GDM1 (cell line): ENCODE results near the gene GTF2IRD1.
"Not testable (repeated sequence)": the region's sequence is repeated elsewhere in the genome, so short reads cannot be mapped to it uniquely, and the experiment has no call there.

Experiments used
- DNase-seq: peaks from one replicate; lab custom pipeline; 2025; lab: John Stamatoyannopoulos, UW

Gene GTF2IRD1

DNA sequence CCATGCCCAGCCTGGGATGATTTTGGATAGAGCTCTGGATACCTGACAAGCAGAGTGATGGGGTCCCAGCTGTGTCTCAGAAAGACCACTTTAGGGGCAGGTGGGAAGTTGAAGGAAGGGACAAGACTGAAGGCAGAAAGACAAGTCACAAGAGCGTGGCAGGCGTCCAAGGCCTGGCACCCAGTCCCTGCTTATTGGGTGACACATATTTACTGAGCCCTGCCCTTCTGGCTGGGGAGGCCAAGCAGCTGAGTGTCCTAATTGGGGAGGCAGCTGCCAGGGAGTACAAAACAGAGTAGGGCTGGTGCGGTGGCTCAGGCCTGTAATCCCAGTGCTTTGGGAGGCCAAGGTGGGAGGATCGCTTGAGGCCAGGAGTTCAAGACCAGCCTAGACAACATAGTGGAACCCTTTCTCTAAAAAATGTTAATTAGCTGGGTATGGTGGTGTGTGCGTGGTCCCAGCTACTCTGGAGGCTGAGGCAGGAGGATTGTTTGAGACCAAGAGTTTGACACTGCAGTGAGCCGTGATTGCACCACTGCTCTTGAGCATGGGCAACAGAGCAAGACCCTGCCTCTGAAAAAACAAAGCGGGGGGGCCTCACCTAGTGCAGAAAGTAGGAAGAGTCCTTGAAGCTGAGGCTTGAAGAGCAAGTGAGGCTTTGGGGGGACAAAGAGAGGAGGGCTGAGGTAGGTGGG lies 150.8 kb downstream of the GTF2IRD1 start:
- DNase-seq = no peak

DNA sequence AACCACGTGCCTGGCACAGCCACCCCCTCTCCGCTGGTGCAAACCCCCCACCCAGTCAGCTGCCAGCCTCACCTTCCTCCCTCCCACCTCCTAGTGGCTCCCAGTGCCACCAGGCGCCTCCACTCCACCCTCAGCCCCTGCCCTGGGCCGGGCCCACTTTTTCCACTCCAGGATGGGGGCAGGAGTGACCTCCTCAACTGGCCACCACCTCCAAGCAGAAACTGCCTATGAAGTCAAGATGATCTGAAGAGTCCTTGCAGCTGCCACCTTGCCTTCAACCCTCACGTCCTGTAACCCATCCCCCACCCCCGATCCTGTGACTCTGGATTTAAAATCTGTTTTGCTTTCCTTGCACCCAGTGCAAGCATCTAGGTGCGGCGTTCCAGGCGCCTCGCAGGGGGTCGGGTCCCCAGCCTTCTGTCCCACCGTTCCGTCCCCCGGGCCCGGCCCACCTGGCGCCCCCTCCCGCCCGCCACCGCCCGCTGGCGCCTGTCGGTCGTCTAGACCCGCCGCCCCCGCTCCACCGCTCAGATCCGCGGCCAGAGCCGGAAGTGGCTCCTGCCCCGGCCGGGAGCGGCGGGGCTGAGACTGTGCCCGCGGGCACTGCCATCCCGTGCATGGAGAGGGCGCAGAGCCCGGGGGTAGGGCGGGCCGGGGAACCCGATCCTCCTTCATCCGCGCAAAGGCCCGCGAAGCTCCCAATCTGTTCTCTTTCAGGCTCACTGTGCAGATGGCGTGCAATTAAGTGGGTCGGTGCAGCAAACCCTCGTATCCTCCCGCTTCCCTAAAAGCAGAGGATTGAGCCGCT lies 152.6 kb downstream of the GTF2IRD1 start:
- DNase-seq = no peak

GRCh38 chr7:74606909-74607510 lies 153.3 kb downstream of the GTF2IRD1 start:
- no peak for DNase-seq

GRCh38 chr7:74612015-74612829 lies 158.5 kb downstream of the GTF2IRD1 start:
- DNase-seq = peak; percentile 9

GRCh38 chr7:74615933-74616780 lies 162.5 kb downstream of the GTF2IRD1 start:
- no peak for DNase-seq

- peak; percentile 87 for DNase-seq
Measured at GRCh38 chr7:74617180-74617744, 163.6 kb downstream of the GTF2IRD1 start.

GRCh38 chr7:74619235-74619860 lies 165.6 kb downstream of the GTF2IRD1 start:
- DNase-seq = no peak

- no peak for DNase-seq
Measured at GRCh38 chr7:74622228-74622749, 168.6 kb downstream of the GTF2IRD1 start.

- no peak for DNase-seq
Measured at GRCh38 chr7:74623135-74623534, 169.4 kb downstream of the GTF2IRD1 start.

DNA sequence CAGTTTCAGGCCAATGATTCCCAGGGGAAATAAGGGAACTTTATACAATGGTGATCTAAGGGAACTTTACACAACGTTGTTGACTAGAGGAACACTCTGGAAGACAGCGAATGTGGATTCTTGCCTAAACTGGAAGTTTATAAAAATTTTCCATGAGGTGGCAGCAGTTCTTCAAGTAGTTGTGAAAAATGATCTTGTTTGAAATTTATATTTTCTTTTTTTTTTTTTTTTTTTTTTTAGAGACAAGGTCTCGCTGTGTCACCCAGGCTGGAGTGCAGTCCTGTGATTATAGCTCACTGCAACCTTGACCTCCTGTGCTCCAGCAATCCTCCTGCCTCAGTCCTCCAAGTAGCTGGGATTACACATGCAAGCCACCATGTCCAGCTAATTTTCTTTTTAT lies 171.7 kb downstream of the GTF2IRD1 start:
- DNase-seq = no peak

DNA sequence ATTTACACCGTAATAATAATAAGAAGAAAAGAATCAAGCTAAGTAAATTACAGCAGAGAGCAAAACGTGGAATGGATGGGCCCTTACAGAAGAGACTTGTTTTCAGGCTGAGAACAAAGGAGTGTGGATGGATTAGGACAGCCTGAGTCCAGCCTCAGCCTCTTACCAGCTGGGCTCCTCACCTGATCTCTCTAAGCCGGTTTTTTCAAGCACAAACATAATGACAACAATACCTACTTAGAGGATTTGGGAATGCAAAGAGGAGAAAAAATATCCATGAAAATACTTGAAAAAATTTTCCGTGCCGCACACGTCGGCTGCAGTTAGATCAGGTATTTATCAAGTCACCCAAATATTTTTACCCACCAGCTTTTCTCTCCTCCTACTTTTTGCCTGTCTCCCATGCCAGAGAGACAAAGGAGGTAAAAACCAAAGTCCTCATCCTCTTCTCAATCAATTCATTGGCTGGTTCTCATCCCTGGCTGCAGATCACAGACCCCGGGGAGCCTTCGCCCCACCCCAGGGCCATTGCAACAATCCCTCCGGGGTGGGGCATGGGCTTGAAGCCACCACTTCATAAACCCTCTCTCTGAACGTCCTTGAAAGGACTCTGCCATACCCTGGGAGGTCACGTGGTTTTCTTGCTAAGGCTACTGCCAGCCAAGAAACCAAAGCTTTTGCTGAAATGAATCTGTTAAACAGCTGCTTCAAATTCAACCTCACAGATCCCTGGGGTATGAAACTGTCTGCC lies 174.1 kb downstream of the GTF2IRD1 start:
- no peak for DNase-seq

- DNase-seq = no peak
Measured at GRCh38 chr7:74632505-74632904, 178.8 kb downstream of the GTF2IRD1 start.

DNA sequence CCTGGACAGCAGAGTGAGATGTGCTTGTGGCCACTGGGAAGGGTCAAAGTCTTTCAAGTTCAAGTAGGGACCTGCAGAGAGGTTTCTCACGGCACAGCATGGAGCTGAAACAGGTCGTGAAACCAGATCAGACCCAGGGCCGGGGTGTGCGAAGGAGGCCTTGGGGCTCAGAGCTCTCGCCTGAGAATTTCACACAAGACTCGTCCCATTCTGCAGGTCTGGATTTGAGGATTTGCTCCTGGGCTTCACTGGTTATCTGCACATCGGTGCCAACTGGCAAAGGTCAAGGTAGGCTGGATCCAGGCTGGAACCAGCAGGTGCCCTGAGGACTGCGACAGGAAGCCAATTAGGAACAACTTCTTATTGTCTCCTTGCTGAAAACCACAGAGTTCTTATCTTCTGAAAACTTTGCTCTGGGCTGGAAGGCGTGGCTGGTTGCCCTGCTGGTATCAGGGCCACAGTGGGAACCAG lies 179.8 kb downstream of the GTF2IRD1 start:
- DNase-seq = no peak

- no peak for DNase-seq
Measured at GRCh38 chr7:74637745-74638144, 184.0 kb downstream of the GTF2IRD1 start.

- DNase-seq = peak; percentile 61
Measured at GRCh38 chr7:74650055-74650454, 196.3 kb downstream of the GTF2IRD1 start.

- not testable (repeated sequence) for DNase-seq
Measured at GRCh38 chr7:74650493-74651132, 196.9 kb downstream of the GTF2IRD1 start.

GRCh38 chr7:74651133-74651504 lies 197.4 kb downstream of the GTF2IRD1 start:
- not testable (repeated sequence) for DNase-seq
